Measurements from ENCODE around the gene ZNF346.
"Not testable (repeated sequence)": the region's sequence is repeated elsewhere in the genome, so short reads cannot be mapped to it uniquely, and the experiment has no call there.

Gene ZNF346

GRCh38 chr5:176987583-176987982 is 34.9 kb upstream of the ZNF346 start:
- no peak for DNase-seq (ENCODE audit: low read depth)
- TF ChIP-seq, protein P1, sequence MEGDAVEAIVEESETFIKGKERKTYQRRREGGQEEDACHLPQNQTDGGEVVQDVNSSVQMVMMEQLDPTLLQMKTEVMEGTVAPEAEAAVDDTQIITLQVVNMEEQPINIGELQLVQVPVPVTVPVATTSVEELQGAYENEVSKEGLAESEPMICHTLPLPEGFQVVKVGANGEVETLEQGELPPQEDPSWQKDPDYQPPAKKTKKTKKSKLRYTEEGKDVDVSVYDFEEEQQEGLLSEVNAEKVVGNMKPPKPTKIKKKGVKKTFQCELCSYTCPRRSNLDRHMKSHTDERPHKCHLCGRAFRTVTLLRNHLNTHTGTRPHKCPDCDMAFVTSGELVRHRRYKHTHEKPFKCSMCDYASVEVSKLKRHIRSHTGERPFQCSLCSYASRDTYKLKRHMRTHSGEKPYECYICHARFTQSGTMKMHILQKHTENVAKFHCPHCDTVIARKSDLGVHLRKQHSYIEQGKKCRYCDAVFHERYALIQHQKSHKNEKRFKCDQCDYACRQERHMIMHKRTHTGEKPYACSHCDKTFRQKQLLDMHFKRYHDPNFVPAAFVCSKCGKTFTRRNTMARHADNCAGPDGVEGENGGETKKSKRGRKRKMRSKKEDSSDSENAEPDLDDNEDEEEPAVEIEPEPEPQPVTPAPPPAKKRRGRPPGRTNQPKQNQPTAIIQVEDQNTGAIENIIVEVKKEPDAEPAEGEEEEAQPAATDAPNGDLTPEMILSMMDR (conservative IDR thresholded peaks at IDR 0.05; ENCODE audit: low read depth, low read length), result no peak

GRCh38 chr5:176993081-176993480 is 29.4 kb upstream of the ZNF346 start:
- not testable (repeated sequence) for DNase-seq (ENCODE audit: low read depth)

More at GRCh38 chr5:176987583-176987982, 34.9 kb upstream of the ZNF346 start:
- H3K4me3 ChIP-seq (ENCODE audit: low read length), result no peak overlapping the region

DNA sequence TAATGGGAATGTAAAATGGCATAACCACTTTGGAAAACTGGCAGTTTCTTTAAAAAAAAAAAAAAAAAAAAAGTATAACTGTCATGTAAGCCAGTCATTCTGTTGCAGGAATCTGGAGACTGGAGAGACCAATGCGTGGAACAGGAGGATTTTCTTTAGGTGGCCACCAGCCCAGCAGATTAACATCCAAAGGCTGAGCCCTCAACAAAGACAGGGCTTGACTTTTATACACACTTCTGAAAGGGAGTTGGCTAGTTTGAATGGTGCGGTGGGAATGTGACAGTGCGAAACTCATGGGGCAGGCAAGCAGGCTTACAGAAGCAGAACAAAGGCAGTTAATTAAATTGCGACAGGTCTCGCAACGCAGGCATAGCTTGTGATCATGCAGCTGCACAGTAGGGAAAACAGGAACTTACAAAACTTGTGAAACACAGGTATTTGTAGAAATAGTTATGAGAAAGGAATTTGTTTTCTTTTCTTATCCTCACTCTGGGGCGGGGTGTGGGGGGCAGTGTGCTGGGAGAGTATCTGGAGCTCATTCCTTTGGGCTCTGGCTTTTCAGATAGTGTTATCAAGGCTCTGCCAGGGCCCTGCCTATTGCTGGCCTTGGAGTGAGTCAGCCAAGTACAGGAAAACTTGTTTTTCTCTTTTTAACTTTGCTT is 27.9 kb upstream of the ZNF346 start:
- no peak for DNase-seq (ENCODE audit: low read depth)
- TF ChIP-seq, protein P1 (conservative IDR thresholded peaks at IDR 0.05; ENCODE audit: low read depth, low read length), result no peak
- no peak overlapping the region for H3K4me3 ChIP-seq (ENCODE audit: low read length)

More at GRCh38 chr5:176993081-176993480, 29.4 kb upstream of the ZNF346 start:
- H3K4me3 ChIP-seq (ENCODE audit: low read length), result not testable (repeated sequence)

GRCh38 chr5:176995122-176995490 is 27.4 kb upstream of the ZNF346 start:
- no peak for DNase-seq (ENCODE audit: low read depth)
- no peak overlapping the region for H3K4me3 ChIP-seq (ENCODE audit: low read length)
- TF ChIP-seq, protein P1 (conservative IDR thresholded peaks at IDR 0.05; ENCODE audit: low read depth, low read length), result no peak

DNA sequence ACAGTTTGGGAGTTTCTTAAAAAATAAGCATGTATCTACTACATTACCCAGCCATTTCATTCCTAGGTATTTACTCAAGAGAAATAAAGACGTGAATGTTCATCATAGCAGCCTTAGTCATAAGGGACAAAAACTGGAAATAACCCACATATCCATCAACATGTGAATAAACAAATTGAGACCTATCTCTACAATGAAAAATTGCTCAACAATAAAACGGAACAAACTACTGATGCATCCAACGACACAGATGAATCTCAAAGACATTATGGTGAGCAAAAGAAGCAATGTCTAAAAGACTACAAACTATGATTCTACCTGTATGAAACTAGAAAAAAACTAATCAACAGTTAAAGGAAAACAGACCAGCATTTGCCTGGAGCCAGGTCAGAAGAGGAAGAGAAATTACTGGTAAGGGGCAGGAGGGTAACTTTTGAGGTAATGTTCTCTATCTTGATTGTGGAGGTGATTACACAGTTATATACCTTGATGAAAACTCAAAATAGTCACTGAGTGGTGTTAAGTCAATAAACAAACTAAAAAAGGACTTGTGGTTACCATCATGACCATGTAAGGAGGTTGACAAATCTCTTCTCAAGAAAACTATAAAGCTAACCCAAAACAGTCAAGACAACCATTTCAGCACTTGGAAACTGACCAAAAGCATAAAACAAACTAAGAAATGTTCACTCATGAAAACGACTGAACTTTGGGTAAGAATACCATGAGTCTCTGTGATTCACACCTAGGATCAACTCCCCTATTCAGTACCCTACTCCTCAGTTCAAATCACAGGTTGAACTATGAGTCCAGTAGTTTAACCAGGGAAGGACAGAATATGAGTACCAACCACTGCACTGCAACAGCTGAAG is 26.4 kb upstream of the ZNF346 start:
- H3K4me3 ChIP-seq (ENCODE audit: low read length), result no peak overlapping the region
- TF ChIP-seq, protein P1 (conservative IDR thresholded peaks at IDR 0.05; ENCODE audit: low read depth, low read length), result no peak
- no peak for DNase-seq (ENCODE audit: low read depth)

DNA sequence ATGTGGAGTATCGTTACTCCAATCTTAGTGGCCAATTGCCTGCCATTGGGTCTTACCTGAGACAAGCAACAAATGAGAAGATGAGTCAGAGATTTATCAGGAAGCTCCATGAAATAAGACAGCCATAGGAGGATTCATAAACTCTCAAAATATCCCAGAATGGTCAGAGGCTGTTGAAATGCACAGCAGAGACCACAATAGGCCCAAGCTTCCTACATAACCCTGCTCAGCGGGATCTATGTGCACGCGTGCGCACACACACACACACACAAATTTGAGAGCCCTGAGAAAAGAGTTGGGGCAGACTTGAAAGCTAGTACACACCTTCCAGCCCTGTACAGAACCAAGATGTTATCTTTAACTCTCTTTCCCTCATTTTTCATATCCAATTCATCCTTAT is 25.7 kb upstream of the ZNF346 start:
- no peak overlapping the region for H3K4me3 ChIP-seq (ENCODE audit: low read length)
- TF ChIP-seq, protein P1 (conservative IDR thresholded peaks at IDR 0.05; ENCODE audit: low read depth, low read length), result no peak
- no peak for DNase-seq (ENCODE audit: low read depth)

- no peak overlapping the region for H3K4me3 ChIP-seq (ENCODE audit: low read length)
- DNase-seq (ENCODE audit: low read depth), result no peak
- TF ChIP-seq, protein P1 (conservative IDR thresholded peaks at IDR 0.05; ENCODE audit: low read depth, low read length), result no peak
These were observed 23.7 kb upstream of the ZNF346 start for GRCh38 chr5:176998828-176999227.

- H3K4me3 ChIP-seq (ENCODE audit: low read length), result not testable (repeated sequence)
These were observed 23.0 kb upstream of the ZNF346 start for GRCh38 chr5:176999526-176999925.

More at GRCh38 chr5:176999526-176999925, 23.0 kb upstream of the ZNF346 start:
- DNase-seq (ENCODE audit: low read depth), result not testable (repeated sequence)

Measured in retinal pigment epithelial cell (primary cell).